RCC 7860 (cell line): Measurements from ENCODE around the gene THEM5.

Source experiments
- DNase-seq: peaks from one replicate; pipeline ENCODE4 v3.0.0-alpha.2; 2015; ENCODE audit warnings: low spot score
- FAIRE-seq: peaks from 2 replicates; lab custom pipeline; 2012; peaks lifted over from hg19 to GRCh38; lab: Jason Lieb, UNC

THEM5 gene

GRCh38 chr1:151841141-151841540 lies 12.4 kb downstream of the THEM5 start:
- no peak for FAIRE-seq

DNA sequence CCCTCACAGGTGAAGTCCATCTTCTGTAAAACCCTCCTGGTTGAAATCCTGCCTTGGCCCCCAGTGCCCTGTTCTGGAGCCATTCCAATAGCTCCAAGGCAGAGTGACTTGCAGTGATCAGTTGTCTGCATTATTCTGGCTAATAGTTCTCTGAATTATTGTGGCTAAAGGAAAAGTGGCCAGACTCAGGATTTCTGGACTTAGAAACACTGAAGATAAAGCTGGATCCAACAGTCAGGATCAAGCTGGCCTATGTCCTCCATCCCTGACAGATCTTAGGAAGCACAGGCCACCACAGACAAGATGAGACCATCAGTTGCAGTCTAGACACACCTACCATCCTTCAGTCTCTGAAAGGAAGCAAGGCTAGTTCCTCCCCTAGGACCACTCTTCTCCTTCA lies 13.1 kb downstream of the THEM5 start:
- FAIRE-seq, result no peak
- no peak for DNase-seq

More at GRCh38 chr1:151841141-151841540, 12.4 kb downstream of the THEM5 start:
- no peak for DNase-seq

DNA sequence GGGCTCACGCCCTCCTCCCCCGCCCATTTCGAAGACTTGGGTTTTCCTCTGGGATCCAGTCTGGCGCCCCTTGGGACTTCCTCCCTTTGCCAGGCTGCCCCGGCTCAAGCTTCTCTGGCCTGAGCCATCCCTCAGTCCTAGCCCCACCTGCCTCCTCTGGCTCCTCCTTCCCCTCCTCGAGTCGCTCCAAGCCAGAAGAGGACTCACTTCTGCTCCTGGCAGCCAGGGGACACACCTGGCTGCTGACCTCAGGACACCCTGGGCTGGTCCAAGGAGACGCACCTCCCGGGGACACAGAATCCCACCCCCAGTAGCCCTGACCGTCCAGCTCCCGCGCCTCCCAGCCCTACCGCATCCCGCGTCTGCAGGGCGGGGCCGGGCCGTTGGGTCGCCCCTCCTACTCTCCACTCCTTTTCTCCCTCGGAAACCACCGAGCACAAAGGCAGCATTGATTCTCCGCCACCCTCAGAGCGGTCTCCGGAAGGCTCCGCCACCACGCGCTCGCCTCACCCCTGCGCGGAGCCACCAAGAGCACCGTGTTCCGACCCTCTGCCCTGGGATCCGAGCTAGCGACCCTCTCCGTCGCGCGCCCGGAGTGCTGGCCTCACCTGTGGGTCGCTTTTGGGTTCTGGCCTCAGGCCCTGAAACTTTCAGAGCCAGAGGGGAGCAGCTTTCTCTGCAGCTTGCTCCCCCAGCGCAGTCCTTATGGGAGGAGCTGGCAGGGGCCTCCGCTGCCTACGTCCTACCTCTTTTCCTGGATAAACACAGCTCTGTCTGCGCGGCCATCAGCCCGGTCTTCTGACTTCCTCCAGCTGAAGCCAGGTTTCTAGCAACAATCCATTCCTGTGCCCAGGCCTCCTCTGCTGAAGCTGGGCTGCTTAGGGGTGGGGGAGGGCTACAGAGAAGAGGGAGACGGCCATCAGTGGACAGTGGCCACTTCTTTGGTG lies 13.8 kb downstream of the THEM5 start, which contains the start of gene C2CD4D:
C2CD4D (minus strand) TSS at position 364 of the 947 bp plus-strand sequence. CDS start 831 bp downstream, outside the sequence.
- FAIRE-seq (no peak), DNase-seq (no peak)

DNA sequence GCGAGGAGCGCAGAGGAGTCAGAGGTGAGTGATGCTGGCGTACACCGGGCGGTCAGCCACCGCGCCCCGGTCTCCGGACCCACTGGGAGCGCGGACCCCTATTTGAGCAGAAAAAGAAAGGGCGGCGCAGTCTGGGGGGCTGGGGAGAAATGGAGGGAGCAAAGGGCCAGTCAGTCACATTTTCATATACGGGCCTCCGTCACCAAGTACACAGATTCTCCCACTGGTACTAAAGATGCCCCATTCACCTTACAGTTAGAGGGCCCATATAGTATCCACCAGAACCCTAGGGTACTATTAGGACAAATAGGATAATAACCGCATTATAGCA lies 14.5 kb downstream of the THEM5 start:
- DNase-seq, result no peak
- FAIRE-seq, result no peak

DNA sequence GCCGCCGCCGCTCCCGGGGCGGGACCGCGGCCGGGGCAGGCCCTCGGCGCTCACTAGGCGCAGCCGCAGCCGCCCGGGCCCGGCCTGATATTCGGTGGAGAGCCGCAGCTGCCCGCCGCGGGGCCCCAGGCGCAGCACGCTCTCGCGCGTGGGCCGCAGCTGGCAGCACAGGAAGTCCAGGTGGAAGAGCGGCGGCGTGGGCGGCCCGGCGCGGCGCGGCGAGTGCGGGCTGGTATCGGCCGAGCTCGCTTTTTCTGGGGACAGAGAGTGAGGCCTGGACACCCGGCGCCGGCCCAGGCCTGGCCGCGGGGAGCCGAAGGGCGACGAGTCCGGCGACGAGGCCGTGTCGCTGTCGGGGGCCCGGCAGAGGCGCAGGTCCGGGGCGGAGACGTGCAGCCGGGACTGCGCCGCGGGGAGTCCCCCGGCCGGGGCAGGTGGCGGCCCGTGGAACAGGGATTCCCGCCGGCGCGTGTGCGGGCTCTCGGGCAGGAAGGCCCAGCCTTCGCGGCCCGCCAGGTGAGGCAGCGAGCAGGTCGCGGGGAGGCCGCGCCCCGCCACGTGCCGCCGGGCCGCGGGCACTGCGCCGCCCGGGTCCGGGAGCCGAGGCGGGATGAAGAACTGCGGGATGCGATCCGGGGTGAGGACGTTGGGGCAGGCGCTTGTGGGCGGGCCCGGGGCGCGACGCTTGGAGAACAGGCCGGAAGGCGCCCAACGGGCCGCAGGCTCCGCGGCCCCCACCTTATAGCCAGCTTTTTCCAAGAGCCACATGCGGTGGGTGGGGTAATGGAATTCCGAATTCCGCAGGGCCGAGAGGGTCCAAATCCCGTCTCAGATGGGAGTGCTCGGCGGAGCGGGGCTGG lies 15.1 kb downstream of the THEM5 start:
- DNase-seq, result no peak
- FAIRE-seq, result no peak

GRCh38 chr1:151837884-151838221 lies 15.7 kb downstream of the THEM5 start:
- DNase-seq, result no peak
- FAIRE-seq, result no peak

DNA sequence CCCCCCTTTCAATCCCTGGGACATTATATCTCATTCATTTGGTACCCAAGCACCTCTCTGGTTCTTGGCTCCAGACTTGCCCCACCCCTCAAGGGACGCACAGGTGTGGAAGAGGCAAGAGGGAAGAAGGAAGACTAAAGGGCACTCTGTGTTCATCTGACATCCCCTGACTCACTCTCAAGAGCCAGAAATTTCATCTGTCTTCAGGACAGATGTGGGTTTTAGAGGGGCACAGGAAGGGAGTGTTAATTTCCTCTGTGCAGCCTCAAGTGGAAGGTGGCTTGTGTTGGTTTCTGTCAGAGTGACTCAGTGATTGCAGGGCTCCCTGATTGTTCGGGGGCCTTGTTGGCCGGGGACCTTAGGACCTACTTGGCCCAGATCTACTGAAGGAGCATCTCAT lies 16.3 kb downstream of the THEM5 start:
- DNase-seq (no peak), FAIRE-seq (no peak)

GRCh38 chr1:151835596-151835995 lies 17.9 kb downstream of the THEM5 start:
- FAIRE-seq (no peak), DNase-seq (no peak)

DNA sequence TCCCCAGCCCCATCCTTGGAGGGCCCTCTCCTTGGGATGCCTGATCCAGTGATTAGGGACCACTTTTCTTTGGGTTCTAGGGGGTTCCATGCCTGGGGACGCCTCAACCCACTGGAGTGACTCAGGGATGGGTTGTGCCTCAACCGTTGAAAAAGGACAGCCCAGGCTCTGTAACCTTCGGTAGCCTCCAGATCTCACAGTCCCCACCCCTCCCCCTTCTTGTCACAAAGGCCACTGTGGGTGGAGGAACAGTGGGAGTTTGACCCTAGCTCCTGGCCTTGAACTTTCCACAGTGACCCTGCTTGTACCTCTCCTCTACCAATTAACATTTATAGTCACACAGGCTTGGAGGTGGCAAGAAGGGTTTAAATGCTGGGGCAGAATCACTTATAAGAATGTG lies 19.3 kb downstream of the THEM5 start:
- DNase-seq (no peak), FAIRE-seq (no peak)

DNA sequence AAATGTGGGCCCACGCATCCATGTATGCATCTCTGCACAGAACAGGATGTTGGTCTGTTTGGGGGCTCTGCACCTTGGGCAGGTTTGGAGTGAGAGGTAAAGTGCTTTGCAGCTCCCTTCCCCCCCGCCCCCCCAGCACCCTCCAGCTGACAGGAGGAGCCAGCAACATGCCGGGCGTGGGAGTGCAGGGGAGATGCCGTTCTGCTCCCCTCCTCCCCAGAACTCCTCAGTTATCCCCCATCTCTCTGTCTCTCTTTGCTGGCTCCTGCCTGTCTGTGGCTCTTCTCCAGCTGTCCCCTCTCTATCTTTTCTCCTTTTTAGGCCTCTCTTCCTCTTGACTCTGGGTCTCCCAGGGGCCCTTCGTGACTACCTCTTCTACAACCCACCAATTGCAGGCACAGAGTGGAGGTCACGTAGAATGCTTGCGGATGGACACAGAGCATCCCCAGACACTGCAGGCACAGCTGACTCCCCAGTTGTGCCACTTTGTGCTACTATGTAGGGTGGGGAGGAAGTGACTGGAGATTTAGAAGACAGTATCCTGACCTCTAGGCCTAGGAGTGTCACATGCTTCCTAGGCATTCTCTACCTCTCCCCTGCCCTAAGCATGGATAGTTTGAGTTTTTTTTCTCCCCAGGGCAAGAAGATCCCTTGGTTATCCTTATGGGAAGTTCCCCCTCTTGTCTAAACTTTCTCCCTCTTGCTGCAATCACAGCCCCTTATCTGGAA lies 20.2 kb downstream of the THEM5 start:
- DNase-seq (no peak), FAIRE-seq (no peak)

DNA sequence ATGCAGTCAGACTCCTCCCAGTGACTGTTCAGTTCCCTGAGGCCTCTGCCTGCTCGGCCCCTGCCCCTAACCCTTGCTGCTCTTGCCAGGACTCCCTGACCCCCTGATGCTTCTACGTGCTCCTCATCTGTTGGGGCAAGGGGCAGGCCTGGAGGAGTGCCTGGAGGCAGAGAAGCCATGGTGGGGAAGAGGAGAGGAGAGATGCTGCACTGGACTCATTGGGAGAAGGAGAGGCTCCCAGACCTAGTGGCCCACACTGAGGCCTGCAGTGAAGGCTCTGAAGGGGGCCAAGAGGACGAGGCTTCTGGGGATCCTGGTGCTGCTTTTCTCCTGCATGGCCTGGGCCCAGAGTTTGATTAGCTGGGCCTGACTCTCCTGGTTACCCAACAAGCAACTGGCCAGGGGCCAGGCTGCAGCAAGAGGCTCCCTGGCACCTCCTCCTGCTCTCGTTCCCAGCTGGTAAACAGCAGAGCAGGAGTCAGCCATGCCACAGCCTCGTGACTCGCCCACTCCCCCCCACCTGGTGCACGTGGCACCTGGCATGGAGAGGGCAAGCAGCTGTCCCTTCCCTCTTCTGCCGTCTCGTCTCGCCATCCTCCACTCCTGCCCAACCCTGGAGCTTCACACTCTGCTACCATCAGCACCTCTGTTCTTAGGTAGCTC lies 21.1 kb downstream of the THEM5 start:
- DNase-seq (no peak), FAIRE-seq (no peak)

DNA sequence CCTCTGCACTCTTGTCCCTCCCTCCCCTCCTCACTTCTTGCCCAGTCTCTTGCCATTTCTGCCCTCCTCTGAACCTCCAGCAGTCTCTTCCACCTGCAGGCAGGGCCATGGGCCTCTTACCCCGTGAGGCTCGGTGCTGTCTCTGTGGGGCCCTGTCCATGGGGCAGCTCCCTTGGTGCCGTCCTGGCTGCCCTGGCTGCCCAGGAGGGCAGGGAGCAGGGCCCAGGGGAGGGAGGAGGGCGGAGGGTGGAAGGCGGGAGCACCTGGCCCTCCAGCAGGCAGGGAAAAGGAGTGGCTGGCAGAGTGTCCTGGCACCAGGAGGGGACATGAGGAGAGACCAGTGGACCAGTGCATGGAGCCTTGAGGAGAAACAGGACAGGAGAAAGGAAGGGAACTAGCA lies 21.9 kb downstream of the THEM5 start, which contains the start of gene RORC:
RORC (minus strand) TSS at position 198 of the 400 bp plus-strand sequence; CDS start at position 160, 38 bp downstream.
- no peak for FAIRE-seq
- DNase-seq, result no peak

GRCh38 chr1:151831256-151831591 lies 22.3 kb downstream of the THEM5 start:
- no peak for DNase-seq
- no peak for FAIRE-seq

DNA sequence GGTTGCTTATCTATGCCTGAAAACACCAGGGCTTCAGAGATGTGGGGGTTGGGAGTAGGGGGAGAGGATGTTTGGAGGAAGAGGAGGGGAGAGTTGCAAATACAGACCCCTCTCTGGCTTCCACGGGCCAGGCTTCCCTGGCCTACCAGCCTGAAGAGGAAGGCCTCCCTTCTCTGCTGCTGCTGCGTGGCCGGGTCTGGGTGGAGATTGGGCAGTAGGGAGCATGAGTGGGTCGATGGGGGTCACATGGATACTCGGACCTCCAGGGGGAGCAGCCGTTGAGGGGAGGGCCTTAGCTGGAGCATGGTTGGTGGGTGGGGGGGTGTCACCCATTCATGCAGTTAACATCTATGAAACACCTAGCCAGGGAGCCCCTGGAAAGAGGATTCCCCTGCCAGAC lies 23.5 kb downstream of the THEM5 start:
- FAIRE-seq (no peak), DNase-seq (no peak)

GRCh38 chr1:151829352-151830046 lies 24.0 kb downstream of the THEM5 start:
- FAIRE-seq, result no peak
- DNase-seq, result no peak

- FAIRE-seq, result no peak
- peak; percentile 7 for DNase-seq
Measured at GRCh38 chr1:151828921-151829320, 24.6 kb downstream of the THEM5 start.

GRCh38 chr1:151827853-151828252 lies 25.7 kb downstream of the THEM5 start:
- no peak for DNase-seq
- no peak for FAIRE-seq

DNA sequence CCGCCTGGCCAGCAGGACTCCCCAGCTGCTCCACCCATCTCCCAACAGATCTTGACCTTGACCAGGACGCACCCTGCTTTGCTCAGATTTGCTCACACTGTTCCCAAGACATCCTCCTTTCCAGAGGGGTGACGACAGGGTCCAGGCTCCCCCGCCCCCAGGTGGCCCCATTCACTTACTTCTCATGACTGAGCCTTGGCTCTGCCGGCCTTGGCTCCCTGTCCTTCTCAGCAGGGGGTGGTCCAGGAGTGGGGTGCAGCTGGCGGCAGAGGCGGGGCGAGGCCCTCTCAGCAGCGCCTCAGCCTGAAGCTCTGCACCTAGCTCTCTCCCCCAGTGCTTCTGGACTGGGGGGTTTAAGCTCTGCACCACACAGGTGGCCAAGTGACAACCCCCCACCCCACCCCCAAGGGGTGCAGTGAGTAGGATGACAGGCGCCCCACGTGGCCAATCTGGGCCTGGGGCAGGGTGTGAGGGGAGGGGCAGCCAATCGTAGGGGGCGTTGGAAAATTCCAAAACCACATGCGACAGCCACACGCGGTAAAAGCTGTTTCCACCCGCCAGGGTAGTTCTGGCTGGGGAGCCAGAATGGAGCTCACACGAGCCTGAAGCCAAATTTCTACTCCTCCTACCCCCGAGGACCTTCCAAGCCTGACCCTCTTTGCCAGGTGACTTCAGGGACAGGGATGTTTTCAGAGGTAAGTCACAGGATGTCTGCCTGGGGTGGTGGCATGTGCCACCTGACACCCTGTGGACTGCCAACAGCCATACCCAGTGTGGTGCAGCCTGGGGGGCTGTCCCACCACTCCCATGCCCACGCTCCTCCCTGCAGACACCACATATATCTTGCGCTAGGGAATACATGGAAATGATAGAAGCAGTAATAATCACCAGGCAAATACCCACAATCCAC lies 27.5 kb downstream of the THEM5 start:
- no peak for FAIRE-seq
- DNase-seq, result no peak

- no peak for FAIRE-seq
- no peak for DNase-seq
Measured at GRCh38 chr1:151825204-151825603, 28.3 kb downstream of the THEM5 start.
